ENCODE measurements around the gene ANKRD30A.
"Not testable (repeated sequence)": the region's sequence is repeated elsewhere in the genome, so short reads cannot be mapped to it uniquely, and the experiment has no call there.

DNA sequence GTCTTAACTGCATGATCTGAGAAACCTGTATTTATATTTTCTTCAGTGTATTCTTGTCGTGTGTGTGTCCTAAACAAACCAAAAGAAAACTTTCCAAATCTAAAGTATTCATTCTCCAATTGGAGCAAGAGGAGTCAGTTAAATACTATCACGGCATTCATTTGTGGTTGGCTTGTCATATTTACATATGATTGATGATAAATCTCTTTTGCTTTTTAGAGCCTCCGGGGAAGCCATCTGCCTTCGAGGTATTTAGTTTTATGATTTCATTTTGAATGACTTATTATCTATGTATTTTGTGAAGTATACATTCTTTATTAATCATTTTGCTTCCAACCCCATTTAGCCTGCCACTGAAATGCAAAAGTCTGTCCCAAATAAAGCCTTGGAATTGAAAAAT lies 37.0 kb downstream of the ANKRD30A start:
- TF ChIP-seq, protein P1, sequence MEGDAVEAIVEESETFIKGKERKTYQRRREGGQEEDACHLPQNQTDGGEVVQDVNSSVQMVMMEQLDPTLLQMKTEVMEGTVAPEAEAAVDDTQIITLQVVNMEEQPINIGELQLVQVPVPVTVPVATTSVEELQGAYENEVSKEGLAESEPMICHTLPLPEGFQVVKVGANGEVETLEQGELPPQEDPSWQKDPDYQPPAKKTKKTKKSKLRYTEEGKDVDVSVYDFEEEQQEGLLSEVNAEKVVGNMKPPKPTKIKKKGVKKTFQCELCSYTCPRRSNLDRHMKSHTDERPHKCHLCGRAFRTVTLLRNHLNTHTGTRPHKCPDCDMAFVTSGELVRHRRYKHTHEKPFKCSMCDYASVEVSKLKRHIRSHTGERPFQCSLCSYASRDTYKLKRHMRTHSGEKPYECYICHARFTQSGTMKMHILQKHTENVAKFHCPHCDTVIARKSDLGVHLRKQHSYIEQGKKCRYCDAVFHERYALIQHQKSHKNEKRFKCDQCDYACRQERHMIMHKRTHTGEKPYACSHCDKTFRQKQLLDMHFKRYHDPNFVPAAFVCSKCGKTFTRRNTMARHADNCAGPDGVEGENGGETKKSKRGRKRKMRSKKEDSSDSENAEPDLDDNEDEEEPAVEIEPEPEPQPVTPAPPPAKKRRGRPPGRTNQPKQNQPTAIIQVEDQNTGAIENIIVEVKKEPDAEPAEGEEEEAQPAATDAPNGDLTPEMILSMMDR (conservative IDR thresholded peaks at IDR 0.05; ENCODE audit: low read depth in 2 of 2): not testable (repeated sequence)
- not testable (repeated sequence) for TF ChIP-seq POLR2AphosphoS5 (IDR thresholded peaks at IDR 0.05; ENCODE audit: low read depth); ZNF331 (CRISPR knock-in tag; IDR thresholded peaks at IDR 0.05; ENCODE audit: low read depth); EZH2 (IDR thresholded peaks at IDR 0.05; ENCODE audit: low read depth, unreplicated experiment); JUNB (IDR thresholded peaks at IDR 0.05; ENCODE audit: unreplicated experiment); NANOG (IDR thresholded peaks at IDR 0.05; ENCODE audit: borderline replicate concordance)

Data from GM23338 (cell line).